GM19324 (cell line): Measurements from ENCODE around the gene SLC22A7.
"Not testable (repeated sequence)": the region's sequence is repeated elsewhere in the genome, so short reads cannot be mapped to it uniquely, and the experiment has no call there.

Experiments used
- ATAC-seq: cut with Tn5 transposase; IDR thresholded peaks from one replicate; pipeline ENCODE4 v1.9.1; 2021; ENCODE audit warnings: mild to moderate bottlenecking, moderate library complexity; ENCODE audit not compliant: unreplicated experiment, low FRiP score

The SLC22A7 gene

DNA sequence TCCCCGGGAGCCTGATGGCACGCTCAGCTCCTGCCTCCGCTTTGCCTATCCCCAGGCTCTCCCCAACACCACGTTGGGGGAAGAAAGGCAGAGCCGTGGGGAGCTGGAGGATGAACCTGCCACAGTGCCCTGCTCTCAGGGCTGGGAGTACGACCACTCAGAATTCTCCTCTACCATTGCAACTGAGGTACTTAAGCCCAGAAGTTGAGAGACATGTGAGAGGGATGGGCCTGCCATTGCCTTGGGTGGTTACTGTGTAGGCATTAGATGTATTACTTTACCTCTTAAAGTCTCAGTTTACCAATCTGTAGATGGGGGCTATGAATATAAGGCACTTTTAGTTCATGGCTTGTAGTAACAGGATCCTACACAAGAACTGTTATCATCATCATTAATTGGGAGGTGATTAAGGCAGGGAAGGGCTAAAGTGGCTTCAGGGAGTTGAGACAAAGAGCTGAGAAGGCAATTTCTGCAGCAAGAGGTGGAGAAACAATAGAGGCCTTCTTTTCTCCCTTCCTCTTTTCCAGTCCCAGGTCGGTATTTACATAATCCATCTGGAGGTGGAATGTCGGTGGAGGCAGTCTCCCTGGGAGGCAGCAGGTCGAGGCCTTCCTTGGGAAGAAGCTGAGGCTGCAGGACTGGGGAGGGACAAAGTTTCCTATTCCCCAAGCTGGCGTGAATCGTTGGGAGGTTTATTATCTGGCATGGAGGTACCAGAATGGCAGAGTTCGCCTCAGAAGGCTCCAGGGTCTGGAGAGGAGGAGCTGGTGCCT is 691 bp downstream of the SLC22A7 start:
- ATAC-seq = no peak

- ATAC-seq = no peak
Observed at GRCh38 chr6:43299338-43300293, 1.6 kb downstream of the SLC22A7 start.

DNA sequence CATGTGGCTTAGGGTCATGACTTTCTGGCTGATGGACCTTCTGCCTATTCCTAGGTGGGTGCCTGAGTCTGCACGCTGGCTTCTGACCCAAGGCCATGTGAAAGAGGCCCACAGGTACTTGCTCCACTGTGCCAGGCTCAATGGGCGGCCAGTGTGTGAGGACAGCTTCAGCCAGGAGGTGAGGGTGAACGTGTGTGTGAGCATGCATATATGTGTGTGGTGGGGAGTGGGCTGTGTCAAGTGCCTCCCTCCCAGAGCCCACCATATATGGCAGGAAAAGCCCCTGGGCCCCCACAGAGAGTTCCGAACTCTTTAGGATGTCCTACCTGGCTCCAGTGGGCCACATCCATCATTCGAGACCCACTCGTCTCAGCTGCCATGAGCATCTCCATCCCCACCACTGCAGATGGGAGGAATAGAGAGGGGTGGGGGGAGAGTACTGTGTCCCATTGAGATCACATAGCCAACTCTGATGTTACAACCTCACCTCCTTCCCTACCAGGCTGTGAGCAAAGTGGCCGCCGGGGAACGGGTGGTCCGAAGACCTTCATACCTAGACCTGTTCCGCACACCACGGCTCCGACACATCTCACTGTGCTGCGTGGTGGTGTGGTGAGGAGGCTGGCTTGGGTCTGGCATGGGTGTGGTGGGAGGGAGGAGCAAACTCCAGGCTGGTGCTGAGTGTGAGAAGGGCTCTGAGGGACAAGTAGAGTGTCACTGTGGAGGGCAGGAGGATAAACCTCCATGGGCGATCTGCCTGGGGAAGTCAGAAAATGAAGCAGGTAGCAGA is 3.2 kb downstream of the SLC22A7 start:
- ATAC-seq = no peak

GRCh38 chr6:43302126-43302525 is 4.1 kb downstream of the SLC22A7 start:
- no peak for ATAC-seq

- not testable (repeated sequence) for ATAC-seq
Observed at GRCh38 chr6:43303006-43303405, 4.9 kb downstream of the SLC22A7 start.

DNA sequence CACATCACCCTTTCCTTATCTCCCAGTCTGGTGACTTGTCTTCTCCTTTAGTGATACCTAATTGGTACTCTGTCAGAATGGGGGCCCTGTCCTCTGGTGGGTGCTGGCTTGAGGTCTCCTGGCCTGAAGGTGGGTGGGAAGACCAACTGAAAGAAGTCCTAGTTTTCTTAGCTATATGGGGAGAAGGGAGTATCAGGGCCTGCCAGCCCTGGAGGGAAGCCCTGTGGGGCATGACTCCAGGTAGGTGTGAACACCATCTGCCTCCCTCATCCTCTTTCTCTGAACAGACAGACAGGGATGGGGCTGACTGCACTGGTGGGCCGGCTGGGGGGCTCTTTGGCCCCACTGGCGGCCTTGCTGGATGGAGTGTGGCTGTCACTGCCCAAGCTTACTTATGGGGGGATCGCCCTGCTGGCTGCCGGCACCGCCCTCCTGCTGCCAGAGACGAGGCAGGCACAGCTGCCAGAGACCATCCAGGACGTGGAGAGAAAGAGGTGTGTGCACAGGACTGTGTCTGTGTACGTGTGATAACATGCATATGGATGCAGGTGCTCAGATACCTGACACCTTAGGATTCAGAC is 5.8 kb downstream of the SLC22A7 start:
- ATAC-seq = no peak

- ATAC-seq = no peak
Observed at GRCh38 chr6:43304361-43304760, 6.3 kb downstream of the SLC22A7 start.

DNA sequence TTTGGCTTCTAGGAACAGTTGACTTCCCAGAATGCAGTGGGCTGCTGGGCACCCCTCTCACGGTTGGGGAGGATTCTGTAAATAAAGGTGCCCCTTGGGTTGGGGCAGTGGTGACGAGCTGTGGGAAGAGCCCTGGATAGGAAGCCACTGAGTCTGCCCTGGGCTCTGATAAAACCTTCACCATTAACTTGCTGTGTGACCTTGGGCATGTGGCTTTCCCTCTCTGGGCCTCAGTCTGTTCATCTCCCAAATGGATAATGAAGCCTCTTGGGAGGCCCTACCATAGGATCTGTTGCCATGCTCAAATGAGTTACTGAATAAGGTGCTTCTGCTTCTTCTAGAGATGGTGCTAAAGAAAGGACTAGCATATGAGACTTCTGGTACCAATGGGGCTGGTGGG is 6.8 kb downstream of the SLC22A7 start:
- no peak for ATAC-seq

DNA sequence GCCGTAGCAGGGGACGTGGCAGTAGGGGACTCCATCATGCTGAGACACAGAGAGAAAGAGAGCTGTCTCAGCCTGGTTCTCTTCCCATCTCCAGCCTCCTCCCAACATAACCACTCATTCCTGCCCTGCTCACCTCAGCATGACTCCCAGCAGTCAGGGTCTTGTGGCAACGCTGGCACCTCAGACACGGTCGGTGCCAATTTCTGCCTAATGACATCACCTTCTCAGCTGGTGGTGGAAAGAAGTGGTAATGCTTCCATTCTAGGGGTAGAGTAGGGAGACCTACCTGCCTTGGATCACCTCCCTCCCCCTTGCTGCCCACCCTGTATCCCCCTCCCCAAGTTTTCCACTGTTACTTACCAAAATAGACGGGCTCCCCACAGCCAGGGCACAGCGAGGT is 8.0 kb downstream of the SLC22A7 start:
- ATAC-seq = no peak

DNA sequence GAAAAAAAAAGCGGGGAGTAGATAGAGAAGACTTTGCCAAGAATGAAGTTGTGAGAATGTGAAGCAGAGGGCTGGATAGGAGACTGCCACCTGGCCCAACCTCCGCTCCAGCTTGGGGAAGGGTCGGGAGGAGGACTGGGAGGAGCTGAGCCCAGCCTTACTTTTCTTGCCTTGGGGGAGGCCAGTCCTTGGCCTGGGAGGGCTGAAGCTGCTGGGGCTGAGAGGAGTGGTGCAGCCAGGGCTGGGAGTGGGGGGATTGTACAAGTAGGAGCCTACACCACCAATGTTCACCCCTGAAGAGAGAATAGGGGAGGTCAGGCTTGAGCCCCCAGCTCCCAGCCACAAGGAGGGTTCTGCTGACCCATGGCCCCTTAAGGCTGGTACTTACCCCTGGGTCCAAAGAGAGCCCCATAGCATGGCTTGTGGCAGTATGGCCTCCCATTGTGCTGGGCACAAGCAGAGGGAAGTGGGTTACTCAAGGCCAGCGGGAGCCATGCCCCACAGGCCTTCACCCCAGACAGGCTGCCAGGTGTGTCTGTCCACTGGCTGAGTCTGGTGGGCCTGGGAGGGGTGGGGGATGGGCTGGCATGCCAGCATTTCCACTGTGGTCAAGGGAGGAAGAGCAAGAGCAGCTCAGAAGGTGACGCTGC is 9.5 kb downstream of the SLC22A7 start:
- no peak for ATAC-seq

- ATAC-seq = no peak
Observed at GRCh38 chr6:43308101-43308989, 10.3 kb downstream of the SLC22A7 start, which contains the start of gene CRIP3. CRIP3 (minus strand) TSS chr6:43308826; CDS start chr6:43308792, 34 bp downstream.

DNA sequence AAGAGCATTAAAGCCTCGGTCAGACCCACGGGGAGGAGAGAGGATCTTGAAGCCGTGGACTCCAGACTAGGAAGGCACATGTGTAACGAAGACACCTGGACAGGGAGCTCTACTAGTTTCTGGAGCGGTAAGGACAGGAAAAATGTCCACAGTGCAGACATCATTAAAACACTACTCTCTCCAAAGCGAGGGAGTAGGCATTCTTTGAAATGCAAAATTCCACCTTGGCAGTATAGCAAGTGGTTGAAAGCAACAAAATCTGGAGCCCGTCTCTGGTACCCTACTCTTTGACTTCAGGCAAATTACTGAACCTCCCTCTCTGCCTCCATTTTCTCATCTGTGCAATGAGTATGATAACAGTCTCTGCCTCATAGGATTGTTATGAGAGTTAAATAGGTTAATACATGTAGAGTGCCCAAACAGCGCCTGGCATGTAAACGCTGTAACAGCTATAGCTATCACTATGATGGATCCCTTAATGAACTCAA is 11.0 kb downstream of the SLC22A7 start:
- ATAC-seq = no peak

- ATAC-seq = no peak
Observed at GRCh38 chr6:43310134-43310533, 12.1 kb downstream of the SLC22A7 start.

DNA sequence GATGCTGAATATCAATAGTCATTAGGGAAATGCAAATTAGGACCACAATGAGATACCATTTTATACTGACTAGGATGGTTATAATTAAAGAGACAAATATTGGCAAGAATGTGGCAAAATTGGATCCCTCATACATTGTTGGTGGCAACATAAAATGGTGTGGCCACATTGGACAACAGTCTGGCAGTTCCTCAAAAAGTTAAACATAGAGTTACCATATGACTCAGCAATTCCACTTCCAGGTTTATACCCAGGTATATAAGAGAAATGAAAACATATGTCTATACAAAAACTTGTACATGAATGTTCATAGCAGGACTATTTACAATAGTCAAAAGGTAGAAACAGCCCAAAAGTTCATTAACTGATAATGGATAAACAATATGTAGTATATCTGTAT is 12.6 kb downstream of the SLC22A7 start:
- ATAC-seq = no peak

GRCh38 chr6:43311666-43312065 is 13.6 kb downstream of the SLC22A7 start:
- no peak for ATAC-seq

DNA sequence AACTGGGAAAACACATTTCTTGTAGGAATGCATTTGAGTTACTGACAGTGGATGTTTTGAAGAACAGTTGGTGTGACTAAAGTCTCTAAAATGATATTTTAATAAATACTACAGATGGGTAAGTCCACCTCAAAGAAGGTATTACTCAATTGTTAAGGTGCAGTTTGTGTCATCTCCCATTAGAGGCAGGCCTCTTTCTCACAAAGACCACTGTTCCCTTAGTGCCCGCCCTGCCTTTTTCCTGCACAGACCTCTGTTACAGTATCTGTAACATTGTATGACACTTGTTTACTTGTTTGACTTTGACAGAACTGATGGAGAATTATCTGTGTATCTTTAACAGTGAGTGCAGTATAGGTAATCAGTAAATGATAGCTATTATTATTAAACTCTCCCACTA is 15.8 kb downstream of the SLC22A7 start:
- no peak for ATAC-seq

DNA sequence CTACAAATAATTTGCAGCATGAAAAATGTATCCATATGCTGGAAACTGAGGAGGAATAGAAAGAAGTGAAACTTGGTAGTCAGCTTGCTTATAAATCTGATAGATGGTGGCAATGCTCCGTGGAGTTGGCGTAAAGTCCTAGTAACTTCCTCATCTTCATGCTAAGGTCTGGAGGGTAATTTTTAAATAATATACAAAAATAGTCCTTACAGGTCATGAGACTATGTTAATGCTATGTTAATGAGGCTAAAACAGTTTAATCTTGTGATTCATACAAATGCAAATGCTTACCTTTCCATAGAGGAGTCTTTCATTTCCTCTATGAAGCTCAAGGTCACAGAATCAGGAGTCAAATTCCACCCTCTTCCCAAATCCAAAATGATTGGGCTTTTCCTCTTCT is 20.0 kb downstream of the SLC22A7 start:
- no peak for ATAC-seq

DNA sequence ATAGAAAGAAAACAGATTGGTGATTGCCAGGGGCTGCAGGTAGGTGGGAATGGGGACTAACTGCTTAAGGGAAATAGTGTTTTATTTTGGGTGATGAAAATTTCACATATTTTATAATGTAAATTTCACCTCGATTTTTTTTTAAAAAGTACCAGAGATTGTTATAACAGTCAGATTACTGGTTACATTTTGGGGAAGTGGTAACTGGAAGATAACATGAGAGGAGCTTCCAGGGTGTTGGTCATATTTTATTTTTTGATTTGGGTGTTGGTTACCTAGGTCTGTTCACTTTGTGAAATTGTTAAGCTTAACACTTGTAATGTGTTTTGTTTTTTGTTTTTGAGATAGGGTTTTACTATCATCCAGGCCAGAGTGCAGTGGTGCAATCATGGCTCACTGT is 27.8 kb downstream of the SLC22A7 start:
- no peak for ATAC-seq

DNA sequence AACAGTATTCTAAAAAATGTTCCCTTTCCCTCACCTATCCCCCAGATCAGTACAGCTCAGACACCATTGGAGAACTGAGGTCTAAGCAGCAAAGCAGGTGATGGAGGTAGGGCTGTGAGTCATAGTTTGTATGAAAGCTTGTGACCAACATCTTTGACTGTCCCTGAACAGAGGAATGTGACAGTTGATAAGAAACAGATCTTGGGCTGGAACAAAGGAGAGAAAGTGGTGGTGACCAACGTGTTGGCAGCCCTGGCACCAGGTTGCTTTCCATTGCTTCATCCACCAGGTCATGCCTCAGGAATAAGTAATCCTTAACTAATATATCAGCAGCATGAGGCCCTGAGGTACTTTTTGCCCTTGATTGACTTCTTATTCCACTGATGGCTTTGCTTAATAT is 30.5 kb downstream of the SLC22A7 start:
- no peak for ATAC-seq
